Measurements from ENCODE around the gene NUP214.
"Not testable (repeated sequence)": the region's sequence is repeated elsewhere in the genome, so short reads cannot be mapped to it uniquely, and the experiment has no call there.

The NUP214 gene

DNA sequence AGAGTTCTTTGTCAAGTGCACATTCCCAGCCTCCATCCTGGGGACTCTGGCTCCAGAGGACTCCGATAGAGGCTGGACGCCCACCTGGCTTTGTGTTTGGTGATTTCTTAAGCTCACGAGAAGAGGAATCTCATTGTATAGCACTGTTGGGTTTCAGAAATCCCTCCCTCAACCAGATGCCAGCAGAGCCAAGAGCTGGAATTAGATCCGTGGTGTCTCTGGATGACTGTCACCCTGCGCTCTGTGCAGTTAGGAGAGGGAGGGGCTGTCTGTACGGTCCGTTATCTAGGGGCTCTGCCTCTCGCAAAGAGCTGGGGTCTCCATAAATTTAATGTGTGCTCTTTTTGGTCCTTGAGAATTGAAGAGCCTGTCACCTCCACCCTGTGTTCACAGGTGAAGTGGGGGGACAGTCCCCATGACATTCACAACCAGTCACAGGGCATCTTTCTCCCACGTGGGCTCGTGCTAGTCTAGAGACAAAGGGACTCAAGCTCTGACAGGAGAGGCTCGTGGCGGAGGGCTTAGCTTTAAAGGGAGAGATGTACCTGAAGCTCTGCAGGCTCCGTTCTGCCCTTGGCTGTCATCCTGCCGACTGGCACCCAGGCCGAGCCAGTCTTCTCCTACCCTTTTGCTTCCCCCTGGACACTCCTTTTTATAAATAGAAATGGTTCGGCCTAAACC lies 109.6 kb downstream of the NUP214 start:
- no peak for DNase-seq (ENCODE audit: low spot score)

DNA sequence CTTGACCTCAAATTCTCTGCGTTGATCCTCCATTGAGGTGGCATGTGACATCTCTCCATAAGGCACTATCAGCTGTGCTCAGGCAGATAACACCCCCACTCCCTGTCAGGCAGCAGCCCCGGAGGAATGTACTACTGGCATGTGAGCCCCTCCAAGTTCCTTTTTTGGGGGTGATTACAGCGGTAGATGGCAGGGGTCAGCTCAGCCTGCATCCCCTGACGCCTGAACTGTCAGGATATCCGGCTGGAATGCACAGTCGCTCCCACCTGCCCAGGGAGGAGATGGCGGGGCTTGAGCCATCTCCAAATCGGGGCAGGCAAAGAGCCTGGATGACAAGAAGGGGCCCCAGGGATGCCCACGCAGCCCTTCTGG lies 110.1 kb downstream of the NUP214 start:
- no peak for DNase-seq (ENCODE audit: low spot score)

DNA sequence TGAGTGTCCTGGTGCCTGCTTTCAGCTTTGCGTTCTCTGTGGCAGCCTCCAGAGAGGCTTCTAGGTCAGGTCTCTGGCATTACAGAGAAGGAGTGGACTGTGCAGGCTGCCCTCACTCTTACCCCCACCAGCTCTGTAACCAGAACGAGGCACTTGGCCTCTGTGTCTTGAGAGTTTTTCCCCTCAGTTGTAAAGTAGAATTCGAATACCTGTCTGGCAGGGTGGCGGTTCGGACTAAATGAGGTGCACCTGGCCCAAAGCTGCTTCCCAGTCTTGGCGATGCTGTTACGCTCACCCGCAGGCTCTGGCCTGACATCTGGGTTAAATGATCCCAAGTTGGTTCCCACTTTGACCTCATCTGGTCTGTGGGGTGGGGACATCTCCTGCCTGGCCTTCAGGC lies 110.8 kb downstream of the NUP214 start:
- DNase-seq (ENCODE audit: low spot score) = no peak

DNA sequence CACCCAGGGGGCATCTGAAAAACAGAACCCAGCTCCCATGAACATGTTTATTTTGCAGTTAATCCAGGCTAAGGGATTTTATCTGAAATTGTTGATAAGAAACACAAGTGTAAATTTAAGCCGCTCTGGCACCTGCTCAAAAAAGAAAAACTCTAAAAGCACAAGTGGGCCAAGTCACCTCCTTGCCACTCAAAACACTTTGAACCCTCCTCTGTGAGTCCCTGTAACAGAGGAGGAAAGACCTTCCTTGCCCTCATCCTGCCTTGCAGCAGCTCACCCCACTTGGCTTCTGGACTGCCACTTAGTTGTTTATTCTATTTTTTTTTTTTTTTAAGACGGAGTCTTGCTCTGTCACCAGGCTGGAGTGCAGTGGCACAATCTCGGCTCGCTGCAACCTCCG lies 111.4 kb downstream of the NUP214 start:
- no peak for DNase-seq (ENCODE audit: low spot score)

DNA sequence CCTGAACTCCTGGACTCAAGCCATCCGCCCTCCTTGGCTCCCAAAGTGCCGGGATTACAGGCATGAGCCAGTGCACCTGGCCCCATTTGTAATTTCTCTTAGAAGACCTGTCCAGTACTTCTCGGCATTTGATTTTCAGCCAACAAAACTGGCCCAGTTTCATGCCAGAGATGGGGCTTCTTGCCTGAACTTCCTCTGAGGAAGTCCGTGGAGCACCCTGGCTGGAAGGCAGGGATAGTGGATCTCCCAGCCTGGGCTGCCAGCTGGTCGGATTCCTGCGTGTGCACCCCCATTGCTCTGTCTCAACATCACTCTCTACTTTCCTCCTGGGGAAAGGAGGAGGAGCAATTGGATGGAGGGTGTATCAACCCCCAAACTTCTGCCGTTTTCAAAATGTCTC lies 111.9 kb downstream of the NUP214 start:
- DNase-seq (ENCODE audit: low spot score) = no peak

DNA sequence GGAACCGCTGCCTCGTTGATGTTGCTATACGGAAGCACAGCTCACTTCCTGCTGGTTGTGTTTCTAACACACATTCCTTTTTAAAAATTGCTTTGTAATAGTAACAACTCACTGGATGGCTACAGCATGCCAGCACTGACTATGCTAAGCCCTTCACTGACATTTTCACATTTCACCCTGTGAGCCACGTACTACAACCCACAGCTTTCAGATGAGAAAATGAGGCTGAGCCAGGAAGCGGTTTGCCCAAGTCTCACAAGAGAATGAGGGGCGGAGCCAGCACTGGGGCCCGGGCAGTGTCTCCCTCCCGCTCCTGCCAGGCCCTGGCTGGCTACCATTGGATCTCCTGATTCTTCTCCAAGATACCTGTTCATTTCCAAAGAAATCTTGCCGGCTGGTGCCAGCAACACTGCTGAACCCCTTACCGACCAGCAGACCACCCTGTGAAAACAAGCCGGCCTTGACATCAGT lies 112.6 kb downstream of the NUP214 start:
- DNase-seq (ENCODE audit: low spot score) = no peak

DNA sequence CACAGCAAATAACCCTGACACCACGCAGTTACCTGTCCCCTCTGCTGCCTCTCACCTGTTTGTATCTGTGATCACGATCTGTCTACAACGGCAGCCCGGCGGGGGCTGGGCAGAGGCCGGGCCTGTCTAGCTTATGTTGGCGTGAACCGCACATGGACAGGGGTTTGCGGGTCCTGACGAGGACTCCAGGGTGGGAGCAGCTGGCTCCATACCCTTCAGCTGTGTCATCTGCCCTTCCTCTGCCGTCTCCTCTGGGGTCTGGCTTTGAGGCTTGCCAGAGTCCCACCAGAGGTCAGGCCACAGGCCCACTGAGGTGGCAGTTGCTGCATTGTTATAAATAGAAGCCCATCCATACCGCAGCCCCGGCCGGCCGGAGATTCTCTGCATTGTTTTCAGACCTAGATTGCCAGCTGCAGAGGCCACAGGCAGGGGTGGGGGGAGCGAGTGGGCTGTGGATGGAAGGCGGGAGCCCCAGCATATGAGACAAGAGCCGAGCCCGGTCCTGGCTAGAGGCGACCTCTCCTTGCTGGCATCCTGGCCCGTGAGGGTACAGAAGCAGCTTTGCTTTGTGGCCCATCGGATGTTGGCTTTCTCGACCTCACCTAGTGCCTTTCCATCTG lies 113.1 kb downstream of the NUP214 start:
- no peak for DNase-seq (ENCODE audit: low spot score)

DNA sequence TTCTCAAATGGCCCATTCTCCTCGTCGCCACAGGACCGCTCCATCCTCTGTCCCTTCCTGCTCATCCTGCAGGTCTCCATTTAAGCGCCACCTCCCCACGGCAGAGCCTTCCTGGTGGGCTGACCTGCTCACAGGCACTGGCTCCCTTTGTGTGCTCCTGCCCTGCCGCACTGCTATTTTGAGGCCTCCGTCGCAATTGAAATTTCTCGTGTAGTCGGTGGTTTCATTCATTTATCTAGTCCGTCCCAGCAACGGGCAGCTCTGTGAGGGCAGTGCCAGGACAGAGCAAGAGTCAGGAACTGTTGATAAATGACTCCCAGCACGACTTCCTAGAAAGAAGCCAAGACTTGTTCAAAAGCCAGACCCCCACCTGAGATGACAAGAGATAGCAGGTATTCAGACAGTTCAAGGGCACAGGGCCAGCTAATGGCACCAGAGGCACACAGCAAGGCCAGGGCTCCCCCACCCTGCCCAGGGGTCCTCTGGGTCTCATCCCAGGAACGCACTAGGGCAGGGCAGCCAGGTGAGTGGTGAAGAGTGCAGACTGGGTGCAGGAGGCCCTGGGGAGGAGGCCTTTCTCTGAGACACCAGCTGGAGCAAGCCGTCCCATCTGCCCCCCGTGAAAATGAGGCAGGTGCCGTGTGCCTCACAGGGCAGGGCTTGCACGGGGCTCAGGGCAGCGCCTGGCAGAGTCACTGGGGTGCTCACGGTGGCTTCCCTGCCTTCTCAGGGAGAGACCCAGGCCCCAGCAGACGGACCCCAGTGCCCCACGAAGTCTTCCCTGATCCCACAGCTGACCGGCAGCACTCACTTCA lies 114.0 kb downstream of the NUP214 start:
- no peak for DNase-seq (ENCODE audit: low spot score)

DNA sequence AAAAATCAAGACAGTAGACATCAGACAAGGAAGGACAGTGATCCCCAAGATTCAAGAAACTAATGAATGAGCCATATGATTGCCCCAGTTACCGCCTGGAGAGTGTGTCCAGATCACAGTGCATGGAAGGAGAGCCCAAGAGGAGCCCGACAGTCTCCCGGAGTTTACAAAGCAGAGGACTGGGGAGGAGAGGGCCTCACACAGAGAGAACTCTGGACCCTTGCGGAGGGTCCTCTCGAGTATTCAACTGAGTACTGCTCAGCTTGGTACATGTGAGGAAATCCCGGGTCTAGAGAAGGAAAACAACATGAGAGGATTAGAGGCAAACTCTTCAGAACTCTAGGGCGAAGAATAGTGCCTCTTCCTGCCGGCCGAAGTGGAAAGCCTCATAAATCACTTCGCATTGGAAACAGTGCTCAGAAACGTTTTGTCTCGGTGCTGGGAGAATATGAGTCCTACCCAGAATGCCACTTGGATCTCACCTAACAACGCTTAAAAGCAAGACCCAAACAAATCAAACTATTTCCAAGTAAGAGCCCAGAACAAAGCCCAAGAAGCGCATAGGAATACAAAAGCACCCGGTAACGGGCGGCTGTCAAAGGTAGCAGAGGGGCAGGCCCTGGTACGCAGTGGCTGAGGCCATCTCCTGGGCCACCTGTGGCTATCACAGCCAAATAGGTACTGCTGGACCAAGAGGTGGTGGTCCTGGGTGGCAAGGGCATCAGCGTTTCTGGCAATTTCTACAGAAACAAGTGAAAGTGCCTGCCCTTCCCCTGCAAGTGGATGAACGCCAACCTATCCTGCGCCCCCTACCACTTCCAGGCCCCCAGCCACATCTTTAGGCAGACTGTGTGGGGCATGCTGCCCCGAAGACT lies 114.9 kb downstream of the NUP214 start:
- no peak for DNase-seq (ENCODE audit: low spot score)

DNA sequence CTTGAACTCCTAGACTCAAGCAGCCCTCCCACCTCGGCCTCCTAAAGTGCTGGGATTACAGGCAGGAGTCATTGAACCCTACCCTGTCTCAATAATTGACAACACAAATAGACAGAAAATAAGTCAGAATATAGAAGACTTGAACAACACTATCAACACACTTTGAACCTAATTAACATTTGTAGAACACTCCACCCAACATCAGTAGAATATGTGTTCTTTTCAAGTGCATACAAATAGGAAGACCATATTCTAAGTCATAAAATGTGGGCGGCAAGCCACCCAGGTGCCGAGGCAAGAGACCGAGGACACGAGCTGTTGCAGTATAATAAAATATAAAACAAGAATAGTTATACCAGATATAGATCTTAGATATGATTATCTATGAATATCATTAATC lies 118.9 kb downstream of the NUP214 start:
- not testable (repeated sequence) for DNase-seq (ENCODE audit: low spot score)

DNA sequence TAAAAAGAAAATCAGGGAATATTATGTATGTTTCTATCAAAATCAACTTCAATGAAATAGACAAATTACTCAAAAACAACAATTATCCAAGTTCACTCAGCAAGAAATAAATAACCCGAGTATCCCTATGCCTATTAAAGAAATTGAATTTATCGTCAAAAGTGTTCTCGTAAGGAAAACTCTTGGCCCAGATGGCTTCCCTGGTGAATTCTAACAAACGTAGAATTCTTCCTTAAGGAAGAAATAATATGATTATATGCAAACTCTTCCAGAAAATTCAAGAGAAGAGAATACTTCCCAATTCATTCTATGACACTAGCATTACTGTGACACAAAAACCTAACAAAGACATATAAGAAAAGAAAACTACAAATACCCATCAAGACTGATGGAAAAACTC lies 121.2 kb downstream of the NUP214 start:
- DNase-seq (ENCODE audit: low spot score) = no peak

DNA sequence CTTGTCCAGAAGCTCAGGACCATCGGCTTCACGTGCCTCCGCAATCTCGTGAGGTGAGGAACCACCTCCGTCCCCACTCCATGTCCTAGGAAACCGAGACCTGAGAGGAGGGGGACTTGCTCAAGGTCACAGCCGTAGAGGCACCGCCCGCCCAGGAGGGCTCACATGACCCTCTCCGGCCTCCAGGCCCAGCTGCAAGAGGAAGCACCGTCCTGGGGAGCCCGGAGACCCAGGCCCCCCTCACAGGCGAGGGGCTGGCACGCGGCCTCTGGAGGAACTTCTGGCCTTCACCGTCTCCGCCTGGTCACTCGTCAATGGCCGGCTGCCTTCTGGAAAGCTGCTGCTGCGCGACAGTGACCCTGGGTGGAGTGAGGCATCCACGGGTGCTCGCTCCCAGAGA lies 126.7 kb downstream of the NUP214 start:
- DNase-seq (ENCODE audit: low spot score) = no peak

DNA sequence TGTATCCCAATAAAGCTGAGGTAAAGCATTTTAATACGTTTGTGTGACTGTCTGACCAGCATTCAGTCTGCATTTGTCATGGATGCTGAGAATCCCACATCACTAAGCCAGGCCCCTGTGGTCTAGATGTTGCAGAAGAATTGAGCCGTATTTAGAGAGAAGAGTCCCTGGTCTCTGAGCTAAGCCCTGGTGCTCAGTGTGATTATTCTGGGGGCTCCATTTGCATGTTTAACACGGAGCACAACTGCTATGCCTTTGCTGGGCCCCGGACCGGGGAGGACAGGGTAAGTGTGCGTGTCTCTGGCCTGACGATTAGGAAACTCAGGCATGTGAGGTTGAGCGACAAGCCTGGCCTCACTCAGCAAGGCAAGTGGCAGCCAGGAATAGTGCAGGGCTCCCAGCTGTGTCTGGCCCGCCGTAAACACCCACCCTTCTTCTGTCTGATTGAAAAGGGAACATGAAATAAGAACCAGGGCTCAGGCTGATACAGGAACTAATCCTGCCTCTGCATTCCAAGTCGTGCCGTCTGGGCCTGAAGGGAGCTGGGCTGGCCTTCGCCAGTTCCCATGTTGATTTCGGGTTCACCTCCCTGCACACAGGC lies 128.6 kb downstream of the NUP214 start:
- no peak for DNase-seq (ENCODE audit: low spot score)

GRCh38 chr9:131254626-131255025 lies 129.2 kb downstream of the NUP214 start:
- no peak for DNase-seq (ENCODE audit: low spot score)

DNA sequence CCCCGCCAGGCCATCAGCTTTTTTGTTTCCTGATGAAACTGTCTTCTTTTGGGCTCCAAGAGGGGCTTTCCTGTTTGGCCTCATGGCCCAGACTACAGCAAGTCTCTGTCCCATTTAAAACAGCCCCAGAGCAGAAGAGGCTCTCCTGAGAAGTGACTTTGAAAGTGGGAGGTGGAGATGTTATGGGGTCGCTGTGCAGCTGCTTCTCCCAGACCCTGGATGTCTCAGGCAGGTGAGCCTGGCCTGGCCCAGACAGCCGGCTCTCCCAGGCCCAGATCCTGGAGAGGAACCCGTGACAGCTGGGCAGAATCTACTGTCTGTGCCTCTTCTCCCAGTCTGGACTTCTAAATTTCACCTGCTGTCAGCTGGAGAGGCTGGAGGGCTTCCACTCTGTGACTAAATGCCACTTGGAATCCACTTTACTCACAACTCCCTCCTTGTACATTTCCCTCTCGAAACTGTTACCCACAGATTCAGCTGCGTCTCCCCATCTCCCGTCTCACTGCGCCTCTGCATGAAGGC lies 130.4 kb downstream of the NUP214 start:
- no peak for DNase-seq (ENCODE audit: low spot score)

- DNase-seq (ENCODE audit: low spot score) = no peak
Measured at GRCh38 chr9:131257266-131258025, 132.1 kb downstream of the NUP214 start.

GRCh38 chr9:131258186-131258585 lies 132.8 kb downstream of the NUP214 start:
- DNase-seq (ENCODE audit: low spot score) = no peak

GRCh38 chr9:131258698-131259431 lies 133.5 kb downstream of the NUP214 start:
- DNase-seq (ENCODE audit: low spot score) = no peak

DNA sequence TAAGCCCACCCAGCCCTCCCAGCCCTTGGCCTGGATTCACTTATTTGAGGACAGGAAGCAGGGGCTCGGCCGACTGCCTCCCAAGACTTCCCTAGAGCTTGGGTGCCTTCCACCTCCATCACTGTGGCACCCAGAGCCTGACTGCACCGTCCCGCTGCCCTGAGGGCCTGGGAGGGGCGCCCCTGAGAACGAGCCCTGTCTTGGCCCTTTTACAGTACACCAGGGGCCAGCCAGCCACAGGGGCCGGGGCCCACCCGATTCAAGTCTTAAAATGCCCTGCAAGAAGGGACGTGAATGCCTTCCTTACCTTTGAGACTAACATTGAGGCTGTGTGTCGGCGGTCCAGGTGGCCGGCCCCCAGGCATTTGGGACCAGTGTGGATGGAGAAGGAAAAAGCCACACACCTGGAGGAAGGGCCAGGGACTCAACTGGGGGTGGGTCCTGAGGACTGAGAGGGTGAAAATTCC lies 134.1 kb downstream of the NUP214 start:
- no peak for DNase-seq (ENCODE audit: low spot score)
